PC-9 (cell line): ENCODE data around the gene ACOXL. TPM values are rescaled to one million over a fixed set of nuclear protein-coding genes. Genes with fewer than 3 reads are reported as not detected.

Experiments
- BruUV-seq: library from RNA; stranded (reverse); fragments of 400-500 nt; replicated peaks from 2 replicates; lab custom pipeline; 2021; lab: Mats Ljungman, UMichigan
- CTCF ChIA-PET: fragments of 300-600 bp; sonication (Branson Sonifier 250); formaldehyde crosslinking; loops from one replicate; lab custom pipeline; 2022; ENCODE audit warnings: antibody characterized with exemption; lab: Charles Lee
- POLR2A ChIA-PET: fragments of 300-600 bp; sonication (Branson Sonifier 250); formaldehyde crosslinking; loops from one replicate; lab custom pipeline; 2022; ENCODE audit warnings: antibody characterized with exemption; ENCODE audit not compliant: unreplicated experiment; lab: Charles Lee
- DNase-seq, 2 experiments: peaks; one replicate each; pipeline versions ENCODE4 v3.0.0 to v3.0.0-alpha.2; 2015 to 2022; ENCODE audit warnings: mixed read lengths in 1 of 2
- H2AFZ ChIP-seq: fragments of 200-600 bp; sonication (generic); 2 replicates; pipeline ENCODE4 v1.8.1; 2017; ENCODE audit warnings: antibody characterized with exemption
- H3F3A ChIP-seq: fragments of 200-600 bp; sonication (generic); 2 replicates; pipeline ENCODE4 v1.8.1; 2017; ENCODE audit warnings: antibody characterized with exemption, mild to moderate bottlenecking, low read depth; ENCODE audit not compliant: insufficient read depth
- H3K27ac ChIP-seq: fragments of 200-600 bp; sonication (generic); 2 replicates; pipeline ENCODE4 v1.6.1; 2016; ENCODE audit warnings: mixed run types
- H3K27me3 ChIP-seq: fragments of 200-600 bp; sonication (generic); 2 replicates; pipeline ENCODE4 v1.6.1; 2016; ENCODE audit warnings: low read depth, mixed run types; ENCODE audit not compliant: insufficient read depth
- H3K36me3 ChIP-seq: fragments of 200-600 bp; sonication (generic); 2 replicates; pipeline ENCODE4 v1.6.1; 2016; ENCODE audit warnings: low read depth, mixed run types
- H3K4me1 ChIP-seq: fragments of 200-600 bp; sonication (generic); replicated peaks from 2 replicates; pipeline ENCODE4 v1.6.1; 2016; ENCODE audit warnings: mixed run types; ENCODE audit not compliant: insufficient read depth
- H3K4me2 ChIP-seq: fragments of 200-600 bp; sonication (generic); 2 replicates; pipeline ENCODE4 v1.6.1; 2017; ENCODE audit warnings: mixed run types
- H3K4me3 ChIP-seq: fragments of 200-600 bp; sonication (generic); 2 replicates; pipeline ENCODE4 v1.6.1; 2016; ENCODE audit warnings: mixed run types
- H3K79me2 ChIP-seq: fragments of 200-600 bp; sonication (generic); 2 replicates; pipeline ENCODE4 v1.6.1; 2017; ENCODE audit warnings: low read depth, mixed run types
- H3K9me2 ChIP-seq: fragments of 200-600 bp; sonication (generic); 2 replicates; pipeline ENCODE4 v1.8.1; 2017; ENCODE audit warnings: mild to moderate bottlenecking; ENCODE audit not compliant: insufficient read depth
- H3K9me3 ChIP-seq: fragments of 200-600 bp; sonication (generic); 2 replicates; pipeline ENCODE4 v1.8.1; 2016; ENCODE audit warnings: low read depth; ENCODE audit not compliant: insufficient read depth
- H4K20me1 ChIP-seq: fragments of 200-600 bp; sonication (generic); 2 replicates; pipeline ENCODE4 v1.8.1; 2017; ENCODE audit not compliant: insufficient read depth
- CTCF ChIP-seq: fragments of 200-600 bp; sonication (generic); conservative IDR thresholded peaks from 2 replicates; pipeline ENCODE4 v1.6.1; 2017; ENCODE audit warnings: mixed run types, antibody characterized with exemption, mild to moderate bottlenecking, moderate library complexity
- EZH2 ChIP-seq: fragments of 200-600 bp; sonication (generic); IDR thresholded peaks from 2 replicates; pipeline ENCODE4 v1.8.0; 2017; ENCODE audit warnings: antibody characterized with exemption, low read depth
- intact Hi-C: fragments of 100-400 bp; cut with micrococcal nuclease; formaldehyde crosslinking; loops from one replicate; pipeline ENCODE4 v1.10.0; 2022; ENCODE audit not compliant: unreplicated experiment
- total RNA-seq: library from RNA; stranded (reverse); gene quantifications from 2 replicates; pipeline ENCODE4 v1.2.3, GENCODE V29; 2021

ACOXL gene
- total RNA-seq, 1 experiment from 2014 or later: 10.7 TPM

GRCh38 chr2:110994250-110994961 lies 262.0 kb downstream of the ACOXL start:
- H3K36me3 ChIP-seq: no peaks in the 10 kb centered on the region
- TF ChIP-seq EZH2 (no peak), CTCF (no peak)
- POLR2A ChIA-PET: no interaction called here
- no peaks in the 10 kb centered on the region for H3F3A ChIP-seq
- H3K79me2 ChIP-seq: no peaks in the 10 kb centered on the region
- no TSS peak for BruUV-seq
- no peak overlapping the region for H3K4me2 ChIP-seq
- no peaks in the 10 kb centered on the region for H3K27me3 ChIP-seq
- DNase-seq: no peak
- CTCF ChIA-PET: no interaction called here
- H4K20me1 ChIP-seq: no peaks in the 10 kb centered on the region
- H3K9me3 ChIP-seq: no peaks in the 10 kb centered on the region
- no peak overlapping the region for H3K4me3 ChIP-seq
- H3K9me2 ChIP-seq: no peaks in the 10 kb centered on the region
- H3K27ac ChIP-seq: no peak overlapping the region
- H3K4me1 ChIP-seq: peaks cover 7% of the 10 kb centered on the region; the same call in 1 of the 2 replicates
- H2AFZ ChIP-seq: no peak overlapping the region
- intact Hi-C loops: no loop called here

DNA sequence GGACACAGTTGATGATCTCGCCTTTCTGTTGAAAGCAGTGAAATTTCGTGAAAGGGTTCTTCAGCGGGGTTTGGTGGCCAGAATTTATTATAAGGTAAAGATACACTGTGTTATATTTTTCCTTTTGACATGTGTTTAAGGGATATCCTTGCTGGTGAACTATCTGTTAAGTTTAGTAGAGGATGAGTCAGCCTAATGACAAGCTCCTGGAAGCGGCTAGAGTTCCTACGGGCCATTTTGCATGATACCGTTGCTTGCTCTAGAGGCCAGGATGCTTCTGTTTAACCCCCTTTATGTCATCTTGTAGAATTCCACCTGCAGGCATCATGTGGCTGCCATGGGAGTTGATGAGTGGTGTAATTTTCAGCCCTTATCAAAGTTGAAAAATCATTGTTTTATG lies 263.5 kb downstream of the ACOXL start:
- H3K27me3 ChIP-seq: no peaks in the 10 kb centered on the region

GRCh38 chr2:110997331-110998045 lies 265.1 kb downstream of the ACOXL start:
- CTCF ChIA-PET: no interaction called here
- H3K4me1 ChIP-seq: peaks cover 7% of the 10 kb centered on the region; the same call in 1 of the 2 replicates
- H3F3A ChIP-seq: no peaks in the 10 kb centered on the region
- no peaks in the 10 kb centered on the region for H4K20me1 ChIP-seq
- DNase-seq: no peak
- H3K4me3 ChIP-seq: no peak overlapping the region
- no peak overlapping the region for H3K27ac ChIP-seq
- POLR2A ChIA-PET: no interaction called here
- H2AFZ ChIP-seq: no peak overlapping the region
- no peaks in the 10 kb centered on the region for H3K9me2 ChIP-seq
- no peaks in the 10 kb centered on the region for H3K79me2 ChIP-seq
- no peaks in the 10 kb centered on the region for H3K27me3 ChIP-seq
- intact Hi-C loops: no loop called here
- no peak overlapping the region for H3K4me2 ChIP-seq
- no TSS peak for BruUV-seq
- TF ChIP-seq CTCF (no peak), EZH2 (no peak)
- H3K9me3 ChIP-seq: no peaks in the 10 kb centered on the region
- no peaks in the 10 kb centered on the region for H3K36me3 ChIP-seq

More for the DNA sequence above, 263.5 kb downstream of the ACOXL start:
- Histone ChIP-seq H3F3A (no peaks in the 10 kb centered on the region), H2AFZ (no peak overlapping the region), H3K9me2 (no peaks in the 10 kb centered on the region), H3K4me3 (no peak overlapping the region), H4K20me1 (no peaks in the 10 kb centered on the region), H3K9me3 (no peaks in the 10 kb centered on the region), H3K27ac (no peak overlapping the region), H3K4me2 (no peak overlapping the region), H3K4me1 (peaks cover 7% of the 10 kb centered on the region; the same call in 1 of the 2 replicates), H3K79me2 (no peaks in the 10 kb centered on the region), H3K36me3 (no peaks in the 10 kb centered on the region)
- BruUV-seq: no TSS peak
- intact Hi-C loops: no loop called here
- DNase-seq: no peak
- CTCF ChIA-PET: no interaction called here
- TF ChIP-seq EZH2 (no peak), CTCF (no peak)
- POLR2A ChIA-PET: no interaction called here
